Mammary epithelial cell (primary cell): ENCODE measurements around the gene GLIPR1L2.

Experiments
- EZH2 ChIP-seq: IDR thresholded peaks from 2 replicates; pipeline ENCODE4 v1.6.1; 2012; ENCODE audit warnings: low read length, inconsistent platforms, borderline replicate concordance
- TF ChIP-seq, protein P1 (sequence below), 2 donors: IDR thresholded peaks in 1 of 2; conservative IDR thresholded peaks in 1 of 2; 2 replicates each; pipeline ENCODE4 v1.5.1; 2011 to 2012; ENCODE audit warnings: inconsistent platforms in 2 of 2, low read length in 2 of 2, mild to moderate bottlenecking in 2 of 2, control low read depth in 1 of 2, low read depth in 1 of 2; ENCODE audit not compliant: insufficient read depth in 1 of 2; ENCODE audit errors: extremely low read depth in 1 of 2

GRCh38 chr12:75361408-75361807, 29.5 kb upstream of the GLIPR1L2 start:
- TF ChIP-seq, protein P1, sequence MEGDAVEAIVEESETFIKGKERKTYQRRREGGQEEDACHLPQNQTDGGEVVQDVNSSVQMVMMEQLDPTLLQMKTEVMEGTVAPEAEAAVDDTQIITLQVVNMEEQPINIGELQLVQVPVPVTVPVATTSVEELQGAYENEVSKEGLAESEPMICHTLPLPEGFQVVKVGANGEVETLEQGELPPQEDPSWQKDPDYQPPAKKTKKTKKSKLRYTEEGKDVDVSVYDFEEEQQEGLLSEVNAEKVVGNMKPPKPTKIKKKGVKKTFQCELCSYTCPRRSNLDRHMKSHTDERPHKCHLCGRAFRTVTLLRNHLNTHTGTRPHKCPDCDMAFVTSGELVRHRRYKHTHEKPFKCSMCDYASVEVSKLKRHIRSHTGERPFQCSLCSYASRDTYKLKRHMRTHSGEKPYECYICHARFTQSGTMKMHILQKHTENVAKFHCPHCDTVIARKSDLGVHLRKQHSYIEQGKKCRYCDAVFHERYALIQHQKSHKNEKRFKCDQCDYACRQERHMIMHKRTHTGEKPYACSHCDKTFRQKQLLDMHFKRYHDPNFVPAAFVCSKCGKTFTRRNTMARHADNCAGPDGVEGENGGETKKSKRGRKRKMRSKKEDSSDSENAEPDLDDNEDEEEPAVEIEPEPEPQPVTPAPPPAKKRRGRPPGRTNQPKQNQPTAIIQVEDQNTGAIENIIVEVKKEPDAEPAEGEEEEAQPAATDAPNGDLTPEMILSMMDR (conservative IDR thresholded peaks at IDR 0.05 in 1 of 2, IDR thresholded peaks at IDR 0.05 in 1 of 2; ENCODE audit: extremely low read depth in 1 of 2, insufficient read depth in 1 of 2, low read depth in 1 of 2, low read length in 2 of 2): no peak
- no peak for TF ChIP-seq EZH2
